ELF-1 (cell line): Measurements from ENCODE around the gene LRP1B.
"Not testable (repeated sequence)": the region's sequence is repeated elsewhere in the genome, so short reads cannot be mapped to it uniquely, and the experiment has no call there.

Source experiments
- DNase-seq: peaks from one replicate; pipeline ENCODE4 v3.0.0-alpha.2; 2016; ENCODE audit warnings: low read depth, low spot score

LRP1B gene

GRCh38 chr2:140354544-140354943 is 1776.3 kb downstream of the LRP1B start:
- DNase-seq = no peak

- DNase-seq = no peak
These were observed 1777.3 kb downstream of the LRP1B start for GRCh38 chr2:140353541-140353940.

DNA sequence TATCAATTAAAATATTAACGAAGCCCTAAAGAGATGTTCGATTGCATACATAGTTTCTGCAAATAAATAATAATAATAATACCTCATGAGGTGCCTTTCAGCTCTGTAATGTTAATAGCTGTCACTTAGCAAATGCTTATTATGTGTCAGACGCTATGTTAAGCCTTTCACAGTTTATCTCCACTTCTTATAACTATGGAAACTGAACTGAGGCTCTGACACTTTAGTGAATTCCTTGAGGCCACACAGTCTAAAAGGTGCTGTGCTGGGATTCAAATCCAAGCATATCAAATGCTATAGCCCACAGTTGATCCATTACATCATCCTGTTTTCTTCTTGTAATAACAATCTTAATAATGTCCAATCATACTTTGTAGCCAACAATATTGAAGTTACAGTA is 1779.1 kb downstream of the LRP1B start:
- no peak for DNase-seq

GRCh38 chr2:140349695-140350094 is 1781.1 kb downstream of the LRP1B start:
- DNase-seq = no peak

- peak; percentile 9 for DNase-seq
These were observed 1782.0 kb downstream of the LRP1B start for GRCh38 chr2:140348826-140349225.

- no peak for DNase-seq
These were observed 1786.0 kb downstream of the LRP1B start for GRCh38 chr2:140344838-140345237.

DNA sequence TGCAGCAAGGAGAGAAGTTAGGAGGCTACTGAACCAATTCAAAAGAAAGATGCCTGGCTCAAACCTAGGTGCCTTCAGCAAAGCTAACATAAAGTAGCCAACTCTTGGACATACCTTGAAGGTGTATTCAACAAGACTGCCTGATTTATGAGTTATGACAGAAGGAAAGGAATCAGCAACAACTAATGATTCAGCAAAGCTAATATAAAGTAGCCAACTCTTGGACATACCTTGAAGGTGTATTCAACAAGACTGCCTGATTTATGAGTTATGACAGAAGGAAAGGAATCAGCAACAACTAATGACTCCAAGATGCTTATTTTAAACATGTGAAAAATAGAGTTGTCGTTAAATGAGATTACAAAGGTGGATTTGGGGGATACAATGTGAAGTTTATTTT is 1786.5 kb downstream of the LRP1B start:
- not testable (repeated sequence) for DNase-seq

- no peak for DNase-seq
These were observed 1792.0 kb downstream of the LRP1B start for GRCh38 chr2:140338795-140339194.

- no peak for DNase-seq
These were observed 1793.8 kb downstream of the LRP1B start for GRCh38 chr2:140337061-140337460.

- DNase-seq = no peak
These were observed 1814.5 kb downstream of the LRP1B start for GRCh38 chr2:140316345-140316744.

DNA sequence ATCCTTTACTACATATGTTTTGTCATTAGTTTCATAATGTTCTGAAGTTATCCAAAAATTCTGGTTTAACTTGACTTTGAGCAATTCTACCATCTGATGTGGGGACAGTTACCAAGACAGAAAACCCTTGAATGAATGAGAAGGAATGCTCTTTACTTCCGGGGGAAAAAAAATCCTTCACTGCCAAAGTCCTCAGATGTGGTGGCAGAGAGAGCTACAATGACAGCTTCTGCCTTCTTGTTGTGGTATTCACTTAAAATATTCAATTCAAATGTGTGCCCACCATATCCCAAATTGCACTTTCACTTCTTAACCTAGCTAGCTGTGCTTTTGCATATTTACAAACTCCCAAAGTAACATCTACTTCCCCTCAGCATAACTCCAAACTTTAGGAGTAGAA is 1818.9 kb downstream of the LRP1B start:
- DNase-seq = no peak

DNA sequence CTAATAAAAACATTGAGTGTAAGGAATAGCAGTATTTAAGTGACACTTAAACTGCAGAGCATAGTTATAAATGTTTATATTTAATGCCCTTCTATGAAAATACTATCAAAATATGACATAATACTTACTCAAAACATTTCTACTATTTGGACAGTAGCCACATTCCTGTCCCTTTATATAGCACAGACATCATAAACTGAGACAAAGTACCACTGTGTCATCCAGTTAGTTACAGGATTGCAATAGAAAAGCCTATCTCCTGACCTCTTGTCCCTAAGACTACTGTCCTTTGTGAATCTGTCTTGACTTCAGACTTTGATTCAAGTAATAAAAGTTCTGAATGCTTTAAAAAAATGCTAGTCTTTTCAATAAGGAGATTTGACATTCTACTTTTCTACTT is 1822.1 kb downstream of the LRP1B start:
- no peak for DNase-seq

DNA sequence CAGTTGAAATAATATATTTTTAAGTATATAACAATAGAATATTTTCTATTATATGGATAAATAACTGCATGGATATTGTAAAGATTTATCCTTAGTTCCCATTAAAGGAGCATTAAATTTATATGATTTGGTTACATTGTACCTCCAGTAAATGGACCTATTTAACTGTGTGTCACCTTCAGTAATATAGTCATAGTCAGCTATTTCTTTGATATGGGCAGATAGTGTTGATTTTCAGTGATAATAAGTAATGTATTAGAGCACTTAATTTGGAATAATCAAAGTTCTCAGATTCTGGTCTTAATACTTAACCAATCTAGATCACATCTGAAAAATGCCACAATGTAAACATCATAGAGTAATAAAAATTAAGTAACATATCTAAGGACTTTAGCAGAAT is 1823.3 kb downstream of the LRP1B start:
- DNase-seq = no peak

GRCh38 chr2:140295767-140296166 is 1835.0 kb downstream of the LRP1B start:
- DNase-seq = no peak

DNA sequence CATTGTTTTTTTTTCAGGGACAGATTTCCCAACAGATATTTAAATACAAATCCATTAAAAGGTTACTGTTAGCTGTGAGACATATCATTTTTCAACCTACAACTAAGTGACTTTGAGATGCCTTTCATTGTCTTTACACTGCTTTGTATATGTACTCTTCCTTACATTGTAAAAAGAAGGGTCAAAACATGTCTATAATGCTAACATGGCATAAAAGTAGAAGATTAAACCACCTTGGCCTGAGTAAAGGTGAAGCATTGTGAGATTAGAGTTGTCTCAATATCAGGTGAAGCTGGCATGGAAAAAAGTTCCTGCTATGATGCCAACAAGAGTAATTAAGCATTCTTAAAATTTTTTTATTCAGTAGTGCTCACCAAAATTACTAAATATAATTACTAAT is 1842.1 kb downstream of the LRP1B start:
- no peak for DNase-seq

GRCh38 chr2:140288213-140288612 is 1842.6 kb downstream of the LRP1B start:
- no peak for DNase-seq

GRCh38 chr2:140286377-140286776 is 1844.4 kb downstream of the LRP1B start:
- DNase-seq = no peak

GRCh38 chr2:140277344-140277743 is 1853.5 kb downstream of the LRP1B start:
- DNase-seq = not testable (repeated sequence)

DNA sequence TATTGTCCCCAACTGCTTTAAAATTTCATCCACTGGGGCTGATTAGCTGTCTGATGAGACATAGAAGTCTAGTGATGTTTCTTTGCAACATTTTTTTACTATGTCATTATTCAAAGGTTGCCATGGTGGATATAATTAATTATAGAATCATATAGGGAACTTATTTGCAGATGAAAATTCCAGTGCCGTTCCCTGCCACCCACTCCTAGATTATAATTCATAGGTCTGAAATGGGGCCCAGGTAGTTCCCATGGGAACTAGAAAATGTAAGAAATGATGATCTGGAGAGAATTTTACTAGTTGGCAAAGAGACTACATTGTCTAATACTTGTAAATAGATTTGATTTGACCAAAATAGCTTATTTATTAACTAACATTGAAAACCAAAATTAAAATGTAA is 1854.2 kb downstream of the LRP1B start:
- DNase-seq = no peak

DNA sequence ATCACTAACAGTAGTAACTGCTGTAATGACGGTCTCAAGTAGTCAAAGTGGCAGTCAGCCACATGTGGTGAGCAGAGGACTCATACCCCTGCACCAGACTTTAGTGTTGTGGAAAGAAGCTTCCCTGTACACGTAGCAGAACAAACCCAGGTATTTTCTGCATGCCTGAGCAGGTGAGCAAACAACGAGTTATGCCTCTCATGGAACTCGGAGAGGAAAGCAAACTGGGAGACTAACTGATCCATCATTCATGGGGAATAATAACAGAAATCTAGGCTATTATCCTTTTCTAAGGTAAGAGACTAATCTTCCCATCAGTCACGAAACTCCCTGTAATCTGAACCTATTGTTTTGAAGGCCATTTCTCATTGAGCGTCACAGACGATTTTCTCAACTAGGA is 1855.4 kb downstream of the LRP1B start:
- DNase-seq = no peak

DNA sequence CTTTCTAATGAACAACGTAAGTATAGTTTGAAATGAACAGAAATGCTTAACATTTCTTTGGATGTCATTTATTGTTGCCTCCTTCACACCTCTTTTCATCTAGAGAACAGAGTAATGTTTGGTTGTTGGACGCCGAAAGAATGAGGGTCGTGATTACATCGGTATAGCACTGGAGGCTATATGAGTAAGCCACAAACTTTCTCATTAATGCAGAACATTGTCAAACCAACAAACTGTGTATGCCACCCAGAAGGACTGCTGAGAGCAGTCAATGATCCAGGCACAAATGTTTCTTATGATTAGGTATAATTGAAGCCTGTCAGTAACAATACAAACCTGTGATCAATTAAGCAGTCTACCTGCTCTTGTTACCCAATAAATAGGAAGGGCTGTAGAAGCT is 1855.9 kb downstream of the LRP1B start:
- DNase-seq = no peak

DNA sequence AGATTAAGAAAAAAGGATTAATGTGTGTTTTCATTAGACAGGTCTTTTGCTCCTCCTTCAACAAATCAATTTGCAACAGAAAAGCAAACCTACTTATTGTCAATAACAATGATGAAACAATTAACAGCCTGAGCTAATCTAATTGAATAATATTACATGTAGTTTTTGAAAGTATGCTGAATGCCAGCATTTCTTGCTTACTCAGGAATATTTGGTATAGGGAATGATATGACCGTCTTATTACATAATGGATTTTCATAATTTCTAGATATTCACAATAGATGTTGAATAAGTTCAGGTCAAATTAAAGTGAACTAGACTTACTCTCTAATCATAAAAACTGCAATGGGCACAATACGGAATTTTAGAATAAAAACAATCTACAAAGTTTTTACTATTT is 1856.9 kb downstream of the LRP1B start:
- DNase-seq = no peak

GRCh38 chr2:140273408-140273807 is 1857.4 kb downstream of the LRP1B start:
- DNase-seq = no peak

- no peak for DNase-seq
These were observed 1860.6 kb downstream of the LRP1B start for GRCh38 chr2:140270224-140270623.

GRCh38 chr2:140269000-140269399 is 1861.8 kb downstream of the LRP1B start:
- no peak for DNase-seq
